PC-3 (cell line): ENCODE measurements around the gene ARHGAP26.

Experiments used
- CTCF ChIP-seq: fragments of 300-600 bp; sonication (generic); conservative IDR thresholded peaks from 2 replicates; pipeline ENCODE4 v1.5.1; 2017; ENCODE audit warnings: antibody characterized with exemption, low read depth, mild to moderate bottlenecking, low read length
- EZH2 ChIP-seq: fragments of 300-600 bp; sonication (generic); IDR thresholded peaks from one replicate; pipeline ENCODE4 v1.6.1; 2017; ENCODE audit warnings: antibody characterized with exemption, mild to moderate bottlenecking, low read length; ENCODE audit not compliant: unreplicated experiment

- TF ChIP-seq CTCF (no peak), EZH2 (no peak)
Observed at GRCh38 chr5:143245929-143246561, 475.9 kb downstream of the ARHGAP26 start.
